G401.6 (cell line): ENCODE measurements around the gene ADRB1.

Experiments used
- FAIRE-seq: peaks from 2 replicates; lab custom pipeline; 2012; peaks lifted over from hg19 to GRCh38; lab: Jason Lieb, UNC

Gene ADRB1

GRCh38 chr10:114043532-114044246 is at the start of gene ADRB1:
TSS of gene ADRB1 (plus strand) at chr10:114043866. CDS start at chr10:114044133, 267 bp downstream.
- FAIRE-seq = peak; percentile 3

DNA sequence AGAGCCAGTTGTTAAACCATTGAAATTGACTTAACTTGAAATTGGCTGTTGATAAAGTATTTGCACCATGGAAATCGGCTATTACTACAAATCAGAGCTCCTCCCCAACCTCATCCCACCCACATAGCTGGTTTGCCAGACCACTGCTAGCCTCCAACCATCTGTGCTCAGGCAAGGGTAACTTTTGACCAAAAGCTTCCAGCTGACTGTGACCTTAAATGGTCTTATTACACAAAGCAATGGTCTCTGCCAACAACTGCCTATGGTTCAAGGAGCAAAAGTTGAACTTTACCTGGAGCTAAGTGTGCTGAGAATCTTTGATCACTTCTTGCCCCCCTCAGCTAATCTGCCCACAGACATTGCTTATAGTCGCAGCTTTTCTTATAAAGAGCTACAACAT is 48.5 kb upstream of the ADRB1 start:
- no peak for FAIRE-seq

- FAIRE-seq = no peak
These were observed 46.2 kb upstream of the ADRB1 start for GRCh38 chr10:113997428-113997827.

GRCh38 chr10:113999531-113999930 is 44.1 kb upstream of the ADRB1 start:
- FAIRE-seq = no peak

GRCh38 chr10:114000457-114001010 is 43.1 kb upstream of the ADRB1 start:
- no peak for FAIRE-seq

- no peak for FAIRE-seq
These were observed 41.2 kb upstream of the ADRB1 start for GRCh38 chr10:114002422-114002821.

DNA sequence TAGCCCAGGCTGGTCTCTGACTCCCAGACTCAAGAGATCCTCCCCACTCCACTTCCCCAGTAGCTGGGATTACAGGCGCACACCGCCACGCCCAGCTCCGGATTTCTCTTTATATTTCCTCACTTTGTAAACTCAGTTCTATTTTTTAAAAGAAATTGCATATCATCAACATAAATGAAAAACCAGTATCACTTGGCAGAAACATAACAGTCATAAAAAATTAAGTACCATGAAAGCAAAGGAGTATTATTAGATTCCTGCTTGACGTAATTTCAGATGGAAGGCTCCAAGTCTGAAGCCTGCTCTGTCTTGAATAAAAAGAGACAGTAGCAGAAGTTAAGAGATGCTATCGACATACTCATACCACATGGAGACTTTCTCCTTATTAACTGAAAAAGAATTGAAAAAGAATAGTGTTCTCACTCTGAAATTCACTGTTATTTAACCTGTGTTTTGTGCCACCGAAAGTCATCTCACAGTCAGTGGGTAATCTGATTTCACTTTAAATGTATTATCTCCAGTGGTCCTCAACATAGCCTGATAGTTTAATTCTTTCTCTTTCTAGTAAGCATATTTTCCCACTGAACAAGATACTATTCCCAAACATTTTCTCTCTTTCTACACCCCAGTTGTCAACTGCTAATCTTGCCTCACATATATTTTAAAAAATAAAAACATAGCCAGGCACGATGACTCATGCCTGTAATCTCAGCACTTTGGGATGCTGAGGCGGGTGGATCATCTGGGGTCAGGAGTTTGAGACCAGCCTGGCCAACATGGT is 40.3 kb upstream of the ADRB1 start:
- FAIRE-seq = no peak

- no peak for FAIRE-seq
These were observed 34.2 kb upstream of the ADRB1 start for GRCh38 chr10:114009281-114009996.

- FAIRE-seq = no peak
These were observed 33.4 kb upstream of the ADRB1 start for GRCh38 chr10:114010316-114010715.

GRCh38 chr10:114012650-114013049 is 31.0 kb upstream of the ADRB1 start:
- FAIRE-seq = no peak

DNA sequence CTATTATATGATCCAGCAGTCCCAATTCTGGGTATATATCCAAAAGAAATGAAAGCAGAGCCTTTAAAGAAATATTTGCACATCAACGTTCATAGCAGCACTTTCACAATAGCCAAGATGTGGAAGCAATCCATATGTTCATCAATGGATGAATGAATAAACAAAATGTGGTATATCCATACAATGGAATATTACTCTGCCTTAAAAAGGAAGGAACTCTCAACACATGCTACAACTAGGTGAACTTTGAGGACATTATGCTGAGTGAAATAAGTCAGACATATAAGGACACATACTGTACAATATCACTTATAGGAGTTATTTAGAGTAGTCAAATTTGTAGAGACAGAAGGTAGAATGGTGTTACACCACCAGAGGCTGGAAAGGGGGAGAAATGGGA is 28.0 kb upstream of the ADRB1 start:
- no peak for FAIRE-seq

- no peak for FAIRE-seq
These were observed 26.4 kb upstream of the ADRB1 start for GRCh38 chr10:114017271-114017670.

- FAIRE-seq = no peak
These were observed 25.8 kb upstream of the ADRB1 start for GRCh38 chr10:114017873-114018272.

DNA sequence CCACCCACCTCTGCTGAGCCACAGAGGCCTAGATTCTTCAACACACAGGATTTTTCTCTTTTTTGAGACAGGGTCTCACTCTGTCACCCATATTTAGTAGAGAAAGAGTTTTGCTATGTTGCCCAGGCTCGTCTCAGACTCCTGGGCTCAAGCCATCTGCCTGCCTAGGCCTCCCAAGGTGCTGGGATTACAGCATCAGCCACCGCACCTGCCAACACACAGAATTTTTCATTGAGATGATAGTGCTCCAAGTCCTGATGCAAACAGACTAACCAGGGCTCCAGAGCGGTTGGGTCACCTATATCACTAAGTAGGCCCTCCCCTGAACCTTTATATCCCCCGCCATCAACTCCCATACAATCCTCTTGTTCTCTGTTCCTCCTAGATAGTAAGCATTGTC is 24.4 kb upstream of the ADRB1 start:
- FAIRE-seq = no peak

DNA sequence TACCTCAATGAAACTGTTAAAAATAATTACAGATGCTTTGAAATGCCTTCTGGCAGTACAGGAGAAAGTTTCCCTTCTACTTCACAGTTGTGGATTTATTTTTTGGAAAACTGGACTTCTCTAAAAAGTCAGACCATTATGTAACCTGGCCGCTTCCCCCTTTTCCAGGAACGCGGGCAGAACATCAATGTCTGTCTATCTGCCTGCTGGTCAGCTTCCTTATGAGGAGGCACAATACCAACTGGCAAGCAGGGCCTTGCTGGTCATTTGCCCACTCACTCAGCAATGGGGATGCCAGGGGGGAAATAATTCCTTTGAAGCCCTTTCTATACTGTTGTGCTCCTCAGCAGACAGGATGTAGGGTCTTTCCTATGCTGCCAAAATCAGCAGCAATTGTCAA is 22.5 kb upstream of the ADRB1 start:
- FAIRE-seq = no peak

DNA sequence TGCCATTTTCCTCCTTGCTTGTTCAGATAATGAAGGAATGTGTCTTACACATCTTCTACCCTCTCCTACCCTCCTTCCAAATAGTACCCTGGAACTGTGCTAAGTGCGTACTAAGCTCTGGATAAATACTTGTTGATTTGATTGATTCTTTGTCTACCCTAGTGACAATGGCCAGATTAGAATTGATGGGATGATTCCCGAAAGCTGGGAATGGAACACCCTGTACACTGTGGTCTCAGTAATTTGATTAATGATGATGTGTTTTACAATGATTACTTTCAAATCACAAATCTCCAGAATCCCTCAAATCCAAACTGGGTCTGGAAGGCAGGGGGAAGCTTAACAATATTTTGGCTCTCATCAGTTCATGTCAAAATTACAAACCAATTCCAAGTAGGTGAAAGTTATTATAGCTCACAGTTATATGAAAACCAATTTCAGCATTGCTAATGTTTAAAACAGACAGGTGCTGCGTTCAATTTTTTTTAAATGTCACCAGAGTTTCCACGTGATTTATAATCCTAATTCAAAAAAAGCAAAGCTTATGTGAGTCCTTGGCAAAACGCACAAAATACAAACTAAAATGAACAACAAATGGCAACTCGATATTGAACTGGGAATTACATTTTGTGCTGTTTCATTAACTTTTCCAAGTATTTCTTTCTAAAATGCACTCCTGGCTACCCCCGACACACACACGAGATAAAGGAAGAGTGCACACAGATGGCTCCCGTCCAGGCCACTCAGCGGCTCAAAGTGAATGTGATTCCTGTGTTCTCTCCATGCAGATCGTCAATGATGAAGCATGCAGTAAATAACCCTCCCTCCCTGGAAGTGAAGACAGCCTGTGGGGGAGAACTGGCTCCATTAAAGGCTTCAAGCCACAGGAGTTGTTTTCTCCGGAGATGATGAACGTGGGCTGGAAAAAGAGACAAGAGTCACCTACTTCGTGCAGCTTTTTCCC is 21.7 kb upstream of the ADRB1 start:
- FAIRE-seq = no peak

DNA sequence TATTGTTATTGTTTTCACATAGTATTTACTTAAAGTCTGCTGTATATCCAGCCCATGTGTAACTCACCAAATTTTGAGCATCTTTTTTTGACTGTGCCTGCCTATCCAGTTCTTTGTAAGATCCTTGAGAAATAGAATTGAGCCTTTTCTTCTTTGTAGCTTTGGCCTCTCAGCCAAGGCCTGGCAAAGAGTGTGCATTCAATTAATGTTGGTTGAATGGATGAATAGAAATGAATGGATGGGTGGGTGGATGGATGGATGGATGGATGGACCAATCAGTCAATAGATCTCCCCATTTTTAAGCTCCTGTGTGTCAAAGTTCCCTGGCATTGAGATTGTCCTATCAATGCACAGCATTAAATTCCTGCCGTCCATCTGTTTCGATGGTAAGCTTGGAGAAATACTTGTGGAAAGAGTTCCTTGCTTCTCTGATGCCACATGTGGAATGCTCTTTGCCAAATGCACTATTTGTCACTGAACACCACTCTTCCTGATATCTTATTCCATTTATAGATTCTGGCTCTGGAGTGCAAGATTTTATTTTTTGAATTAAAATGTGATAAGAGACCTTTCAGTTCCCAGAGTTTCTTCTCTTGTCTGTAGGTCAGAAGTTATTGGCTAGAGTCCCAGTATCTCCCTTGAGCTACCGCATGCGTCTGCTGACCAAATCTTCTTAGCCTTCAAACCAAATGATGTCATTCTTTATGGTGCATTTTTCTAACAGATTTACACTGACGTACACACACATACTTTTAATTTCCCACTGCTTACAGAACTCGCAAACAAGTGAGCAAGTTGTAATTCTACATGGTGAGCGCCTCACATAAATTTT is 20.7 kb upstream of the ADRB1 start:
- FAIRE-seq = no peak

GRCh38 chr10:114024876-114025610 is 18.6 kb upstream of the ADRB1 start:
- peak; percentile 60 for FAIRE-seq

DNA sequence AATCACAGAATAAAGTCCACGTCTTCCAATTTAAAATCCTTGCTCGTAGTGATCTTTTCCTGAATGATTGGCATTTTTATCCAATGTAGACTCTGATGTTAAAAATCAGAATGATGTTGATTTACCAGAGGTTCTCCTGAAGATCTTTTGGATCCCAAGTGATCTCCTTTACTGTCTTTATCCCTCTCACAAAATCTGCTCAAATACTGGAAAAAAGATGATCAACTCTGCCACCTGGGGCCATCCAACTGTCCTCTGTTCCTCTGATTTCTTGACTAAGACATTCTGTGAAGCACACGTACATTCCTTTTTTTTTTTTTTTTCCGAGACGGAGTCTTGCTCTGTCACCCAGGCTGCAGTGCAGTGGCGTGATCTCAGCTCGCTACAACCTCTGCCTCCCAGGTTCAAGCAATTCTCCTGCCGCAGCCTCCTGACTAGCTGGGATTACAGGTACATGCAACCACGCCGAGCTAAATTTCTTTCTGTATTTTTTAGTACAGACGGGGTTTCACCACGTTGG is 18.0 kb upstream of the ADRB1 start:
- no peak for FAIRE-seq
